ENCODE data around the gene CRB3. TPM values are rescaled to one million over a fixed set of nuclear protein-coding genes. Genes with fewer than 3 reads are reported as not detected.

CRB3 gene
- total RNA-seq, 4 donors from 2014 or later, result 10.2 TPM; not detected in 3

- intact Hi-C loops (cut with DNase I; ENCODE audit: low total_unique reads), result no loop called here
- Histone ChIP-seq H3K27ac (no peak overlapping the region), H3K4me1 (no peaks in the 10 kb centered on the region), H3K9me3 (peaks cover 0 to 7% of the 10 kb centered on the region in 2 donors), H3K36me3 (no peaks in the 10 kb centered on the region), H3K4me3 (no peak overlapping the region), H3K27me3 (no peaks in the 10 kb centered on the region)
- DNase-seq, result no peak
- TF ChIP-seq POLR2A (IDR thresholded peaks at IDR 0.05) (no peak), CTCF (IDR thresholded peaks at IDR 0.05) (no peak)
These were observed 13.9 kb upstream of the CRB3 start for GRCh38 chr19:6450166-6450565.

- Histone ChIP-seq H3K27ac (no peak overlapping the region), H3K4me3 (no peak overlapping the region), H3K36me3 (no peaks in the 10 kb centered on the region), H3K27me3 (no peaks in the 10 kb centered on the region), H3K4me1 (no peaks in the 10 kb centered on the region), H3K9me3 (peaks cover 0 to 7% of the 10 kb centered on the region in 2 donors)
- TF ChIP-seq CTCF (IDR thresholded peaks at IDR 0.05) (no peak), POLR2A (IDR thresholded peaks at IDR 0.05) (no peak)
- intact Hi-C loops (cut with DNase I; ENCODE audit: low total_unique reads), result no loop called here
- no peak for DNase-seq
These were observed 12.4 kb upstream of the CRB3 start for GRCh38 chr19:6451583-6452222.

GRCh38 chr19:6452223-6452614 lies 11.9 kb upstream of the CRB3 start:
- Histone ChIP-seq H3K4me1 (no peaks in the 10 kb centered on the region), H3K27ac (no peak overlapping the region), H3K36me3 (no peaks in the 10 kb centered on the region), H3K9me3 (peaks cover 0 to 7% of the 10 kb centered on the region in 2 donors), H3K4me3 (no peak overlapping the region), H3K27me3 (no peaks in the 10 kb centered on the region)
- no peak for DNase-seq
- no peak for TF ChIP-seq POLR2A (IDR thresholded peaks at IDR 0.05)
- no peak for TF ChIP-seq CTCF (IDR thresholded peaks at IDR 0.05)
- intact Hi-C loops (cut with DNase I; ENCODE audit: low total_unique reads), result no loop called here

- TF ChIP-seq POLR2A (IDR thresholded peaks at IDR 0.05) (no peak), CTCF (IDR thresholded peaks at IDR 0.05) (no peak)
- Histone ChIP-seq H3K4me3 (no peak overlapping the region), H3K9me3 (peaks cover 0 to 7% of the 10 kb centered on the region in 2 donors), H3K27ac (no peak overlapping the region), H3K4me1 (no peaks in the 10 kb centered on the region), H3K36me3 (no peaks in the 10 kb centered on the region), H3K27me3 (no peaks in the 10 kb centered on the region)
- intact Hi-C loops (cut with DNase I; ENCODE audit: low total_unique reads), result no loop called here
- no peak for DNase-seq
These were observed 11.2 kb upstream of the CRB3 start for GRCh38 chr19:6452899-6453298.

GRCh38 chr19:6453951-6454565 lies 10.0 kb upstream of the CRB3 start:
- Histone ChIP-seq H3K4me3 (no peak overlapping the region), H3K36me3 (no peaks in the 10 kb centered on the region), H3K27ac (no peak overlapping the region), H3K4me1 (no peaks in the 10 kb centered on the region), H3K9me3 (peaks cover 0 to 7% of the 10 kb centered on the region in 2 donors), H3K27me3 (no peaks in the 10 kb centered on the region)
- DNase-seq, result no peak
- TF ChIP-seq POLR2A (IDR thresholded peaks at IDR 0.05) (no peak), CTCF (IDR thresholded peaks at IDR 0.05) (no peak)
- intact Hi-C loops (cut with DNase I; ENCODE audit: low total_unique reads), result no loop called here

All from uterus (tissue), 4 donors.